Neural cell (in vitro differentiated cells): ENCODE results near the gene CALY. TPM values are rescaled to one million over a fixed set of nuclear protein-coding genes. Genes with fewer than 3 reads are reported as not detected.
A peak's percentile ranks its signal among the peaks of the same experiment; 100 is the strongest.

Experiments
- H2AFZ ChIP-seq: fragments of 200-600, 300-800 bp; sonication (generic), shearing (Covaris generic); 2 replicates; pipeline ENCODE4 v1.6.0; 2014; ENCODE audit warnings: low read depth, mild to moderate bottlenecking, antibody characterized with exemption, low read length, moderate library complexity
- H3F3A ChIP-seq: fragments of 200-600 bp; shearing (Covaris generic); 2 replicates; pipeline ENCODE4 v1.6.1; 2016; ENCODE audit warnings: mild to moderate bottlenecking, moderate library complexity, mixed read lengths, antibody characterized with exemption, low read length; ENCODE audit not compliant: insufficient read depth, poor library complexity, severe bottlenecking
- H3K27ac ChIP-seq: fragments of 200-600, 300-800 bp; sonication (generic), shearing (Covaris generic); 2 replicates; pipeline ENCODE4 v1.5.1; 2014; ENCODE audit warnings: mild to moderate bottlenecking, low read length, moderate library complexity
- H3K27me3 ChIP-seq: fragments of 300-800, 200-600 bp; sonication (generic), shearing (Covaris generic); 2 replicates; pipeline ENCODE4 v1.6.0; 2014; ENCODE audit warnings: mild to moderate bottlenecking, low read depth, low read length, moderate library complexity; ENCODE audit not compliant: insufficient read depth
- H3K36me3 ChIP-seq: fragments of 300-800, 200-600 bp; sonication (generic), shearing (Covaris generic); 2 replicates; pipeline ENCODE4 v1.5.1; 2014; ENCODE audit warnings: mild to moderate bottlenecking, antibody characterized with exemption, low read length, moderate library complexity; ENCODE audit not compliant: insufficient read depth
- H3K4me2 ChIP-seq: fragments of 300-800, 200-600 bp; sonication (generic), shearing (Covaris generic); 2 replicates; pipeline ENCODE4 v1.6.0; 2014; ENCODE audit warnings: mild to moderate bottlenecking, low read length
- H3K4me3 ChIP-seq: fragments of 300-800, 200-600 bp; sonication (generic), shearing (Covaris generic); 2 replicates; pipeline ENCODE4 v1.5.1; 2014; ENCODE audit warnings: mild to moderate bottlenecking, low read length, moderate library complexity
- H3K79me2 ChIP-seq: fragments of 200-600 bp; shearing (Covaris generic); replicated peaks from 2 replicates; pipeline ENCODE4 v1.6.0; 2014; ENCODE audit warnings: mild to moderate bottlenecking, low read length, moderate library complexity; ENCODE audit not compliant: insufficient read depth
- H3K9ac ChIP-seq: fragments of 300-800, 200-600 bp; sonication (generic), shearing (Covaris generic); 2 replicates; pipeline ENCODE4 v1.6.1; 2016; ENCODE audit warnings: mild to moderate bottlenecking, low read length, mixed read lengths
- H3K9me2 ChIP-seq: fragments of 200-600 bp; shearing (Covaris generic); 2 replicates; pipeline ENCODE4 v1.6.1; 2016; ENCODE audit warnings: mild to moderate bottlenecking, low read length, mixed read lengths; ENCODE audit not compliant: insufficient read depth
- H3K9me3 ChIP-seq: fragments of 200-600, 300-800 bp; sonication (generic), shearing (Covaris generic); 2 replicates; pipeline ENCODE4 v1.6.1; 2016; ENCODE audit warnings: mild to moderate bottlenecking, mixed run types, low read length, moderate library complexity, mixed read lengths
- H4K20me1 ChIP-seq: fragments of 200-600 bp; shearing (Covaris generic); 2 replicates; pipeline ENCODE4 v1.6.1; 2016; ENCODE audit warnings: mild to moderate bottlenecking, mixed run types; ENCODE audit not compliant: insufficient read depth
- CTCF ChIP-seq: fragments of 450-650 bp; IDR thresholded peaks from 2 replicates; pipeline ENCODE4 v1.5.1; 2014; ENCODE audit warnings: antibody characterized with exemption, mild to moderate bottlenecking, moderate library complexity; ENCODE audit not compliant: poor library complexity, severe bottlenecking
- EP300 ChIP-seq: fragments of 450-650 bp; conservative IDR thresholded peaks from 2 replicates; pipeline ENCODE4 v1.6.1; 2014; ENCODE audit warnings: antibody characterized with exemption, mild to moderate bottlenecking, moderate library complexity; ENCODE audit not compliant: poor library complexity, severe bottlenecking
- EZH2 ChIP-seq: fragments of 200-600, 300-800 bp; shearing (Covaris generic), sonication (generic); IDR thresholded peaks from 2 replicates; pipeline ENCODE4 v1.6.1; 2014; ENCODE audit warnings: antibody characterized with exemption, low read length, borderline replicate concordance, mild to moderate bottlenecking; ENCODE audit not compliant: insufficient read depth, poor library complexity, severe bottlenecking
- MXI1 ChIP-seq: fragments of 450-650 bp; conservative IDR thresholded peaks from 2 replicates; pipeline ENCODE4 v1.6.1; 2014; ENCODE audit warnings: antibody characterized with exemption, mild to moderate bottlenecking; ENCODE audit not compliant: poor library complexity, severe bottlenecking
- POLR2AphosphoS5 ChIP-seq: IDR thresholded peaks from 2 replicates; pipeline ENCODE4 v1.6.1; 2012
- RAD21 ChIP-seq: fragments of 450-650 bp; conservative IDR thresholded peaks from 2 replicates; pipeline ENCODE4 v1.6.1; 2014; ENCODE audit warnings: antibody characterized with exemption, mild to moderate bottlenecking, moderate library complexity
- SMC3 ChIP-seq: fragments of 450-650 bp; conservative IDR thresholded peaks from 2 replicates; pipeline ENCODE4 v1.6.1; 2014; ENCODE audit warnings: antibody characterized with exemption, mild to moderate bottlenecking, moderate library complexity; ENCODE audit not compliant: poor library complexity
- TAF1 ChIP-seq: IDR thresholded peaks from 2 replicates; pipeline ENCODE4 v1.6.1; 2012; ENCODE audit warnings: low read depth
- polyA plus RNA-seq: library from polyadenylated mRNA; depleted of rRNA; stranded (reverse); fragments of >200 nt; gene quantifications from 2 replicates; pipeline ENCODE4 v1.2.3, GENCODE V29; 2014
- TF ChIP-seq, protein P1 (sequence below): IDR thresholded peaks from 2 replicates; pipeline ENCODE4 v1.6.1; 2012; ENCODE audit warnings: borderline replicate concordance

The CALY gene
- polyA plus RNA-seq, 1 donor from 2014 or later: 3.7 TPM

- Histone ChIP-seq H3K4me3 (peak within 1 kb of the TSS; percentile 83), H3K9ac (peak within 1 kb of the TSS; percentile 84), H3K27me3 (peaks cover 6% of the 10 kb centered on the region), H3K79me2 (peaks cover 4% of the 10 kb centered on the region), H3K36me3 (no peaks in the 10 kb centered on the region), H3K4me2 (peak within 1 kb of the TSS; percentile 86), H2AFZ (peak within 1 kb of the TSS; percentile 69), H4K20me1 (no peaks in the 10 kb centered on the region), H3K27ac (peak within 1 kb of the TSS; percentile 51), H3K9me2 (no peaks in the 10 kb centered on the region), H3K9me3 (no peaks in the 10 kb centered on the region), H3F3A (no peaks in the 10 kb centered on the region)
- TF ChIP-seq EP300 (no peak), CTCF (no peak), RAD21 (peak; percentile 15), TAF1 (peak; percentile 37), SMC3 (no peak), EZH2 (no peak), POLR2AphosphoS5 (peak; percentile 86), MXI1 (peak; percentile 65)
- TF ChIP-seq, protein P1, sequence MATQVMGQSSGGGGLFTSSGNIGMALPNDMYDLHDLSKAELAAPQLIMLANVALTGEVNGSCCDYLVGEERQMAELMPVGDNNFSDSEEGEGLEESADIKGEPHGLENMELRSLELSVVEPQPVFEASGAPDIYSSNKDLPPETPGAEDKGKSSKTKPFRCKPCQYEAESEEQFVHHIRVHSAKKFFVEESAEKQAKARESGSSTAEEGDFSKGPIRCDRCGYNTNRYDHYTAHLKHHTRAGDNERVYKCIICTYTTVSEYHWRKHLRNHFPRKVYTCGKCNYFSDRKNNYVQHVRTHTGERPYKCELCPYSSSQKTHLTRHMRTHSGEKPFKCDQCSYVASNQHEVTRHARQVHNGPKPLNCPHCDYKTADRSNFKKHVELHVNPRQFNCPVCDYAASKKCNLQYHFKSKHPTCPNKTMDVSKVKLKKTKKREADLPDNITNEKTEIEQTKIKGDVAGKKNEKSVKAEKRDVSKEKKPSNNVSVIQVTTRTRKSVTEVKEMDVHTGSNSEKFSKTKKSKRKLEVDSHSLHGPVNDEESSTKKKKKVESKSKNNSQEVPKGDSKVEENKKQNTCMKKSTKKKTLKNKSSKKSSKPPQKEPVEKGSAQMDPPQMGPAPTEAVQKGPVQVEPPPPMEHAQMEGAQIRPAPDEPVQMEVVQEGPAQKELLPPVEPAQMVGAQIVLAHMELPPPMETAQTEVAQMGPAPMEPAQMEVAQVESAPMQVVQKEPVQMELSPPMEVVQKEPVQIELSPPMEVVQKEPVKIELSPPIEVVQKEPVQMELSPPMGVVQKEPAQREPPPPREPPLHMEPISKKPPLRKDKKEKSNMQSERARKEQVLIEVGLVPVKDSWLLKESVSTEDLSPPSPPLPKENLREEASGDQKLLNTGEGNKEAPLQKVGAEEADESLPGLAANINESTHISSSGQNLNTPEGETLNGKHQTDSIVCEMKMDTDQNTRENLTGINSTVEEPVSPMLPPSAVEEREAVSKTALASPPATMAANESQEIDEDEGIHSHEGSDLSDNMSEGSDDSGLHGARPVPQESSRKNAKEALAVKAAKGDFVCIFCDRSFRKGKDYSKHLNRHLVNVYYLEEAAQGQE: no peak
Measured at GRCh38 chr10:133373174-133374090, 36.7 kb upstream of the CALY start, which contains the start of gene ECHS1. Gene ECHS1, minus strand, starts transcription at chr10:133373354. Its CDS starts 21 bp downstream, at chr10:133373333.

DNA sequence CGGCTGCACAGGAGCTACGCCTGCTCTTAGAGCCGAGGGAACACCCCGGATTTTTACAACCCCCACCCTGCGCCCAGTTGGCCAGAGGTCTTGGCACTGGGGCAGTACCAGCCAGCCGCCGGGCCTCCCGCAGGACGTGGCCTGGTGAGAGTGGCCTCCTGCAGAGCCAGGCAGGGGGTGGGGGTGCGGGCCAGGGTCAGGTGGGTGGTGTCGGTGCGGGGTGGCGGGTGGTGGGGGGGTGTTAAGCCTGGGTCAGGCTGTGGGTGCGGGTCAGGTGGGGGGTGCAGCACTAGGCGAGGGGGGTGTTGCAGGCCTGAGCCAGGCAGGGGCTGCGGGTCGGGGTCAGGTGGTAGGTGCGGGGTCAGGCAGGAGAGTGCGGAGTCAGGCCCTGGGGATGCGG lies 35.8 kb upstream of the CALY start:
- no peaks in the 10 kb centered on the region for H4K20me1 ChIP-seq
- H3K36me3 ChIP-seq: no peaks in the 10 kb centered on the region
- no peak overlapping the region for H3K27ac ChIP-seq
- no peaks in the 10 kb centered on the region for H3K27me3 ChIP-seq
- TF ChIP-seq EZH2 (no peak), SMC3 (no peak), TAF1 (no peak), EP300 (no peak), MXI1 (no peak), POLR2AphosphoS5 (no peak), RAD21 (no peak), CTCF (no peak)
- TF ChIP-seq, protein P1: no peak
- H3K9me2 ChIP-seq: no peaks in the 10 kb centered on the region
- H3K9ac ChIP-seq: no peak overlapping the region
- H3K4me2 ChIP-seq: peak overlapping the region; percentile 35
- no peaks in the 10 kb centered on the region for H3F3A ChIP-seq
- peak overlapping the region; percentile 83 for H3K4me3 ChIP-seq
- H3K79me2 ChIP-seq: peaks cover 4% of the 10 kb centered on the region
- no peaks in the 10 kb centered on the region for H3K9me3 ChIP-seq
- no peak overlapping the region for H2AFZ ChIP-seq
